OCI-LY1 (cell line): Measurements from ENCODE around the gene MYO1A.

Experiments used
- CTCF ChIP-seq: fragments of 200-600 bp; sonication (generic), shearing (Covaris generic); IDR thresholded peaks from 2 replicates; pipeline ENCODE4 v1.5.1; 2017; ENCODE audit warnings: mild to moderate bottlenecking, antibody characterized with exemption, low read length, moderate library complexity, mixed read lengths
- EZH2 ChIP-seq: fragments of 200-600 bp; sonication (generic), shearing (Covaris generic); IDR thresholded peaks from 2 replicates; pipeline ENCODE4 v1.8.0; 2017; ENCODE audit warnings: borderline replicate concordance, mixed run types, mild to moderate bottlenecking, antibody characterized with exemption, low read length, moderate library complexity, mixed read lengths

GRCh38 chr12:57027011-57027804, 22.7 kb downstream of the MYO1A start:
- TF ChIP-seq CTCF (no peak), EZH2 (no peak)
